ENCODE data around the gene CKMT1A.
"Not testable (repeated sequence)": the region's sequence is repeated elsewhere in the genome, so short reads cannot be mapped to it uniquely, and the experiment has no call there.

GRCh38 chr15:43689604-43690301 is 3.9 kb upstream of the CKMT1A start:
- TF ChIP-seq, protein P1, sequence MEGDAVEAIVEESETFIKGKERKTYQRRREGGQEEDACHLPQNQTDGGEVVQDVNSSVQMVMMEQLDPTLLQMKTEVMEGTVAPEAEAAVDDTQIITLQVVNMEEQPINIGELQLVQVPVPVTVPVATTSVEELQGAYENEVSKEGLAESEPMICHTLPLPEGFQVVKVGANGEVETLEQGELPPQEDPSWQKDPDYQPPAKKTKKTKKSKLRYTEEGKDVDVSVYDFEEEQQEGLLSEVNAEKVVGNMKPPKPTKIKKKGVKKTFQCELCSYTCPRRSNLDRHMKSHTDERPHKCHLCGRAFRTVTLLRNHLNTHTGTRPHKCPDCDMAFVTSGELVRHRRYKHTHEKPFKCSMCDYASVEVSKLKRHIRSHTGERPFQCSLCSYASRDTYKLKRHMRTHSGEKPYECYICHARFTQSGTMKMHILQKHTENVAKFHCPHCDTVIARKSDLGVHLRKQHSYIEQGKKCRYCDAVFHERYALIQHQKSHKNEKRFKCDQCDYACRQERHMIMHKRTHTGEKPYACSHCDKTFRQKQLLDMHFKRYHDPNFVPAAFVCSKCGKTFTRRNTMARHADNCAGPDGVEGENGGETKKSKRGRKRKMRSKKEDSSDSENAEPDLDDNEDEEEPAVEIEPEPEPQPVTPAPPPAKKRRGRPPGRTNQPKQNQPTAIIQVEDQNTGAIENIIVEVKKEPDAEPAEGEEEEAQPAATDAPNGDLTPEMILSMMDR (IDR thresholded peaks at IDR 0.05) = not testable (repeated sequence)
- TF ChIP-seq POLR2A (IDR thresholded peaks at IDR 0.05) = not testable (repeated sequence)
